ENCODE results near the gene RNF214. TPM values are rescaled to one million over a fixed set of nuclear protein-coding genes. Genes with fewer than 3 reads are reported as not detected.

The RNF214 gene
- total and polyA plus RNA-seq, 2 of the 4 experiments (the other 2 are of a cell fraction): 7.9 to 14.8 TPM

- no TSS peak for BruUV-seq (replicated peaks)
- H2BK20ac ChIP-seq (ENCODE audit: low read depth, low read length): no peak overlapping the region
- no peak overlapping the region for H4K8ac ChIP-seq (ENCODE audit: low read depth in 2 of 2, low read length in 2 of 2)
- DNase-seq (no peak), ATAC-seq (ENCODE audit: low read depth) (no peak)
- H2AK9ac ChIP-seq (replicated peaks; ENCODE audit: low read depth, low read length, poor library complexity): no peak overlapping the region
- no peak overlapping the region for H3K56ac ChIP-seq (ENCODE audit: extremely low read depth, insufficient read depth, low read length)
- H3K79me1 ChIP-seq (ENCODE audit: low read depth in 1 of 2, low read length in 2 of 2): peaks cover 15 to 49% of the 10 kb centered on the region in 2 experiments
- ChIA-PET POLR2A (ENCODE audit: unreplicated experiment) (no interaction called here), CTCF (interaction anchor here (2.0 kb wide), 1 partner anchor 10 kb away, joined by 6 read pairs; no protein-coding TSS in a partner anchor)
- no peak overlapping the region for H2AFZ ChIP-seq (replicated peaks; ENCODE audit: low read length, poor library complexity)
- no peaks in the 10 kb centered on the region for H3K9me1 ChIP-seq (ENCODE audit: insufficient read depth, low read length)
- in situ Hi-C loops (cut with MboI; ENCODE audit: low sequenced_read_pairs): loop anchor here (10.0 kb wide), 1 partner anchor 353 kb away; no protein-coding TSS in a partner anchor
- H3K4me3 ChIP-seq (ENCODE audit: insufficient read depth, low read depth, low read length): no peak overlapping the region
- H3K18ac ChIP-seq (ENCODE audit: low read depth, low read length): no peak overlapping the region
- H3K14ac ChIP-seq (replicated peaks; ENCODE audit: low read depth, low read length): no peak overlapping the region
- no peak overlapping the region for H3K23ac ChIP-seq (ENCODE audit: low read depth, low read length)
- no peak overlapping the region for H3K4me2 ChIP-seq (ENCODE audit: low read depth, low read length)
- no peak overlapping the region for H2AK5ac ChIP-seq (ENCODE audit: low read depth, low read length)
- H2BK120ac ChIP-seq (ENCODE audit: low read depth, low read length): no peak overlapping the region
- H3K36me3 ChIP-seq (ENCODE audit: control insufficient read depth, insufficient read depth, low read length): peaks cover 48% of the 10 kb centered on the region
- TF ChIP-seq, protein P1, sequence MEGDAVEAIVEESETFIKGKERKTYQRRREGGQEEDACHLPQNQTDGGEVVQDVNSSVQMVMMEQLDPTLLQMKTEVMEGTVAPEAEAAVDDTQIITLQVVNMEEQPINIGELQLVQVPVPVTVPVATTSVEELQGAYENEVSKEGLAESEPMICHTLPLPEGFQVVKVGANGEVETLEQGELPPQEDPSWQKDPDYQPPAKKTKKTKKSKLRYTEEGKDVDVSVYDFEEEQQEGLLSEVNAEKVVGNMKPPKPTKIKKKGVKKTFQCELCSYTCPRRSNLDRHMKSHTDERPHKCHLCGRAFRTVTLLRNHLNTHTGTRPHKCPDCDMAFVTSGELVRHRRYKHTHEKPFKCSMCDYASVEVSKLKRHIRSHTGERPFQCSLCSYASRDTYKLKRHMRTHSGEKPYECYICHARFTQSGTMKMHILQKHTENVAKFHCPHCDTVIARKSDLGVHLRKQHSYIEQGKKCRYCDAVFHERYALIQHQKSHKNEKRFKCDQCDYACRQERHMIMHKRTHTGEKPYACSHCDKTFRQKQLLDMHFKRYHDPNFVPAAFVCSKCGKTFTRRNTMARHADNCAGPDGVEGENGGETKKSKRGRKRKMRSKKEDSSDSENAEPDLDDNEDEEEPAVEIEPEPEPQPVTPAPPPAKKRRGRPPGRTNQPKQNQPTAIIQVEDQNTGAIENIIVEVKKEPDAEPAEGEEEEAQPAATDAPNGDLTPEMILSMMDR (conservative IDR thresholded peaks at IDR 0.05; ENCODE audit: low read depth, low read length): no peak
- TF ChIP-seq, protein P2, sequence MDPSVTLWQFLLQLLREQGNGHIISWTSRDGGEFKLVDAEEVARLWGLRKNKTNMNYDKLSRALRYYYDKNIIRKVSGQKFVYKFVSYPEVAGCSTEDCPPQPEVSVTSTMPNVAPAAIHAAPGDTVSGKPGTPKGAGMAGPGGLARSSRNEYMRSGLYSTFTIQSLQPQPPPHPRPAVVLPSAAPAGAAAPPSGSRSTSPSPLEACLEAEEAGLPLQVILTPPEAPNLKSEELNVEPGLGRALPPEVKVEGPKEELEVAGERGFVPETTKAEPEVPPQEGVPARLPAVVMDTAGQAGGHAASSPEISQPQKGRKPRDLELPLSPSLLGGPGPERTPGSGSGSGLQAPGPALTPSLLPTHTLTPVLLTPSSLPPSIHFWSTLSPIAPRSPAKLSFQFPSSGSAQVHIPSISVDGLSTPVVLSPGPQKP (IDR thresholded peaks at IDR 0.05; ENCODE audit: borderline replicate concordance, low read depth, low read length): no peak
- no peak for TF ChIP-seq POLR2A (IDR thresholded peaks at IDR 0.05; ENCODE audit: low read depth, low read length)
- TF ChIP-seq CEBPB (IDR thresholded peaks at IDR 0.05; ENCODE audit: low read depth, low read length): no peak
- TF ChIP-seq CHD1 (IDR thresholded peaks at IDR 0.05; ENCODE audit: low read depth, low read length): no peak
- TF ChIP-seq, protein P3, sequence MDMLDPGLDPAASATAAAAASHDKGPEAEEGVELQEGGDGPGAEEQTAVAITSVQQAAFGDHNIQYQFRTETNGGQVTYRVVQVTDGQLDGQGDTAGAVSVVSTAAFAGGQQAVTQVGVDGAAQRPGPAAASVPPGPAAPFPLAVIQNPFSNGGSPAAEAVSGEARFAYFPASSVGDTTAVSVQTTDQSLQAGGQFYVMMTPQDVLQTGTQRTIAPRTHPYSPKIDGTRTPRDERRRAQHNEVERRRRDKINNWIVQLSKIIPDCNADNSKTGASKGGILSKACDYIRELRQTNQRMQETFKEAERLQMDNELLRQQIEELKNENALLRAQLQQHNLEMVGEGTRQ (IDR thresholded peaks at IDR 0.05; ENCODE audit: low read depth, low read length): no peak
- H2BK5ac ChIP-seq (ENCODE audit: low read depth, low read length, poor library complexity, severe bottlenecking): no peak overlapping the region
- dilution Hi-C loops (cut with HindIII; ENCODE audit: low sequenced_read_pairs, unreplicated experiment): no loop called here
- H4K5ac ChIP-seq (ENCODE audit: low read depth, low read length): no peak overlapping the region
- H4K20me1 ChIP-seq (ENCODE audit: insufficient read depth, low read length): no peaks in the 10 kb centered on the region; the same call in 1 of the 2 replicates
- no CpG with 5 or more reads among the region's 11 CpGs for WGBS, 2 experiments (ENCODE audit: extremely low coverage in 2 of 2, insufficient read length in 1 of 2)
- no peak overlapping the region for H4K91ac ChIP-seq (ENCODE audit: insufficient read depth, low read depth, low read length)
- H3K27ac ChIP-seq (ENCODE audit: insufficient read depth, low read length): no peak overlapping the region
- H3K9ac ChIP-seq (ENCODE audit: low read depth, low read length): no peak overlapping the region
- H3K4ac ChIP-seq (ENCODE audit: low read depth, low read length): no peak overlapping the region
- H3K27me3 ChIP-seq (ENCODE audit: control insufficient read depth, insufficient read depth, low read length): no peaks in the 10 kb centered on the region
- H3K9me3 ChIP-seq (ENCODE audit: control insufficient read depth, insufficient read depth, low read length): no peaks in the 10 kb centered on the region
- H2BK15ac ChIP-seq (ENCODE audit: low read depth, low read length): no peak overlapping the region
- intact Hi-C loops (cut with micrococcal nuclease): loop anchor here (10.0 kb wide), 1 partner anchor 373 kb away; no protein-coding TSS in a partner anchor
- H3K4me1 ChIP-seq (ENCODE audit: control insufficient read depth, insufficient read depth, low read length): peaks cover 4% of the 10 kb centered on the region; the same call in 1 of the 2 replicates
Observed at GRCh38 chr11:117228091-117228490, 4.4 kb upstream of the RNF214 start.
